Natural killer cell treated with Interleukin-12 subunit alpha and Interleukin-12 subunit beta and Interleukin-15 and Interleukin-18, amount 100 ng/mL, for 72 hours (primary cell): ENCODE results near the gene PMM1. TPM values are rescaled to one million over a fixed set of nuclear protein-coding genes. Genes with fewer than 3 reads are reported as not detected.

Experiments
- ATAC-seq, 2 donors: fragments of 150-1000 bp; cut with Tn5 transposase in 1 of 2; sonication (Bioruptor Pico), chemical (Tn5 transposase) in 1 of 2; 2 replicates each; pipeline ENCODE4 v1.10.0; 2021
- DNase-seq: peaks from one replicate; pipeline ENCODE4 v3.0.0; 2022; ENCODE audit warnings: low spot score
- H3K27ac Mint-ChIP-seq, 2 donors: 1 replicate in 1 of 2; 2 replicates in 1 of 2; pipeline ENCODE4 v1.8.0; 2022; ENCODE audit warnings: mixed read lengths in 2 of 2, mild to moderate bottlenecking in 1 of 2, moderate library complexity in 1 of 2
- H3K27me3 Mint-ChIP-seq, 2 donors: 1 replicate in 1 of 2; 2 replicates in 1 of 2; pipeline ENCODE4 v1.8.0; 2022; ENCODE audit warnings: mixed read lengths in 2 of 2
- H3K36me3 Mint-ChIP-seq: one replicate; pipeline ENCODE4 v1.8.0; 2022; ENCODE audit warnings: mixed read lengths
- H3K4me1 Mint-ChIP-seq, 2 donors: 1 replicate in 1 of 2; 2 replicates in 1 of 2; pipeline ENCODE4 v1.8.0; 2022; ENCODE audit warnings: low read depth in 2 of 2, mixed read lengths in 2 of 2, mild to moderate bottlenecking in 1 of 2
- H3K4me3 Mint-ChIP-seq: one replicate; pipeline ENCODE4 v1.8.0; 2022; ENCODE audit warnings: mixed read lengths
- H3K9me3 Mint-ChIP-seq: 2 replicates; pipeline ENCODE4 v1.8.0; 2022; ENCODE audit warnings: mixed read lengths
- total RNA-seq, 2 donors: library from RNA; stranded (reverse); gene quantifications; one replicate each; pipeline ENCODE4 v1.2.3, GENCODE V29; 2022

Gene PMM1
- total RNA-seq, 2 donors from 2014 or later: 33.3 to 50.3 TPM

DNA sequence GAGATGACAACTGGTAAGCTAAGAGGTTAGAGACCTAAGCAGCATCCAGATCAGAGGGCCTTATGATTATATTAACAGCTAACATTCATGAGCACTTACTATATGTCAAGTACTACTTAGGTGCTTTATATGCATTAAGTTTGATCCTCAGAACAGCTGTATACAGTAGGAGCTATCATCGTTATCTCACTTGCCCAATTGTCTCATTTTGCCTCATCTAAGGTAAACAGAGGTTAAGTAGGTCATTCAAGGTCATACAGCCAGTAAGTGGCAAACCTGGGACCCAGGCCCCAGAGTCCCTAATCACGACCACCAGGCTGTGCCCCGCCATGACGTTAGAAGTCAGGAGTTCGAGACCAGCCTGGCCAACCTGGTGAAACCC lies 40.8 kb downstream of the PMM1 start:
- Mint-ChIP-seq H3K27ac (no peak overlapping the region), H3K4me3 (no peak overlapping the region), H3K4me1 (peaks cover 11 to 12% of the 10 kb centered on the region in 2 donors), H3K9me3 (no peaks in the 10 kb centered on the region), H3K36me3 (no peaks in the 10 kb centered on the region), H3K27me3 (peaks cover 0 to 4% of the 10 kb centered on the region in 2 donors)
- ATAC-seq: no peak
- DNase-seq: no peak

DNA sequence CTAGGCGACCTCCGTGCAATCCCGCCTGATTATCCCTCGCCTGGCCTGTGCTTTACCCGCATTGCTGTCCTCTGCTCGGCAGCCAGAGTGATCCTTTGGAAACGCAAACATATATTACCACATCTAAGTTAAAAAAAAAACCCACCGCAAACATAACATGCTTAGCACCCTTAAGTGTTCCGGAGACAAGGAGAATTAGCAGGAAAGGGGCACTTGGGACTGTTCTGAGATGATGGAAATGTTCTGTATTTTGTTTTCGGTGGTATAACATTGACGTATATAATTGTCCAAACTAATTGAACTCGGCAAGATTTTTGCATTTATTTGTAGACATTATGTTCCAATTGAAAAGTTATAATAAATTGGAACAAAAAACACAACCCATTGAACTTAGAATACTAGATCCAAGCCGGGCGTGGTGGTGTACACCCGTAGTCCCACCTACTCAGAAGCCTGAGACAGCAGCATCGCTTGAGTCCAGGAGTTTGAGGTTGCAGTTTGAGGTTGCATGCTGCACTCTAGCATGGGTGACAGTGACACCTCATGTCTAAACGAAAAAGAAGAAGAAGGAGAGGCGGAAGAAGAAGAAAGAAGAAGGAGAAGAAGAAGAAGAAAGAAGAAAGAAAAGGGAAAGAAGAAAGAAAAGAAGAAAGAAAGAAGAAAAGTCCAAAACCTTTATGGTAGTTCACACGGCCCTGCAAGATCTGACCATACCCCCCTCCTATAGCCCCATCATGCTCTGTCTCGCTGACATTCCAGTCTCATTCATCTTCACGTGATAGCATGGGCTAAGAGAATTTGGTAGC lies 44.8 kb downstream of the PMM1 start:
- Mint-ChIP-seq H3K36me3 (no peaks in the 10 kb centered on the region), H3K27ac (peak overlapping the region; percentile 73 to 96)

DNA sequence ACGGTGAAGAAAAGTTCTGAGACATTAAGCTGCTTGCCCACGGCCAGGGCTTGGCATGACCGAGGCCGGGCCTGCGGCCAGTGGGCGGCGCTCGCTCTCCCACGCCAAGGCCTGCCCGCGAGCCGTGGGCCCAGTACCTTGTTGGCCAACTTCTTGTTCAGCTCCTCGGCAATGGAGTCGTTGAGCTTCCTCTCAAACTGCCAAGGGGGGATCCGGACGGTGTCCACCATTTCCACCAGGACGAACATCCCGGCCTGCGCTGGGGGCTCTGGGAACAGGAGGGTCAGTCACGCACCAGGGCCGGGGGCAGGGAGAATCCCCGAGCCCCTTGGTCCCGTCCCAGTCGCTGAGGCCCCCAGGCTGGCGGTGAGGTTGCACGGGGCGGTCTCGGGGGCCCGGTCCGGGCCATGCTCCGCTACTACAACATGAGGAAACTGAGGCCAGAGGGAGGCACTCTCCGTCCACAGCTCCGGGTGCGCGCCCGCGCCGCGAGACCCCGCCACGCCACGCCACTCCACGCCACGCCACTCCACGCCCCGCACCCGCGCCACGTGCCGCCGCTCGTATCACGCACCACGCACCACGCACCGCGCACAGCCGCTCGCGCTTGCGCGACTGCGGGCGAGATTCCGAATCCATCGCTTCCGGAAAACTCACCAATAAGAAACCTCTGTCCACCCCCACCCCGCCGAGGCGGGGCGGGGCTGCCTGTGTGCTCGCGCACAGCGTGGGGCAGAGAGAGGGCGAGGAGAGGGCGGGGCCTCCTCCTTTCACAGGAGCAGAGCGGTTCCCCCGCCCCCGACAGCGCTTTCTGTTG lies 45.6 kb downstream of the PMM1 start, which contains the start of gene POLR3H:
Gene POLR3H (minus strand): TSS at position 617 of the 817 bp plus-strand sequence. CDS start 369 bp downstream, at position 248.
- ATAC-seq (peak; percentile 99 to 100), DNase-seq (peak; percentile 99)
- Mint-ChIP-seq H3K27me3 (no peaks in the 10 kb centered on the region), H3K9me3 (no peaks in the 10 kb centered on the region), H3K4me3 (peak within 1 kb of the TSS; percentile 99), H3K4me1 (peaks cover 29 to 33% of the 10 kb centered on the region in 2 donors), H3K27ac (peak within 1 kb of the TSS; percentile 79 to 96), H3K36me3 (no peaks in the 10 kb centered on the region)

More for the DNA sequence above, 44.8 kb downstream of the PMM1 start:
- Mint-ChIP-seq H3K9me3 (no peaks in the 10 kb centered on the region), H3K4me3 (peak overlapping the region; percentile 99), H3K4me1 (peaks cover 29% of the 10 kb centered on the region in 2 donors), H3K27me3 (no peaks in the 10 kb centered on the region)
- ATAC-seq (no peak), DNase-seq (no peak)

DNA sequence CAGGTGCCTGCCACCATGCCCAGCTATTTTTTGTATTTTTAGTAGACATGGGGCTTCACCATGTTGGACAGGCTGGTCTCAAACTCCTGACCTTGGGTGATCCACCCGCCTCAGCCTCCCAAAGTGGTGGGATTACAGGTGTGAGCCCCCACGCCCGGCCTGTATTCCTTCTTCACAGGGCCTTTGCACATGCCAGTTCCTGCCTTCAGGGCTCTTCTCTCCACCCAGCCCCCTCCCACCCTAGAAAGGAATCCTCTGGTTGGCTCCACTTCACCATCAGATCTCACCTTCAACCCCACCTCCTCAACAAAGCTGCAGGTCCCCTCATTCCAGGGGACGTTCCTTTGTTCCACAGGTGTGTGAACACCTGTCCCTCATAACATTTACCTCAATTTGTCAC lies 47.4 kb downstream of the PMM1 start:
- Mint-ChIP-seq H3K9me3 (no peaks in the 10 kb centered on the region), H3K4me1 (peaks cover 29 to 33% of the 10 kb centered on the region in 2 donors), H3K27me3 (no peaks in the 10 kb centered on the region), H3K4me3 (peak overlapping the region; percentile 99), H3K27ac (peak overlapping the region; percentile 79 to 96), H3K36me3 (no peaks in the 10 kb centered on the region)
- DNase-seq (no peak), ATAC-seq (no peak)

DNA sequence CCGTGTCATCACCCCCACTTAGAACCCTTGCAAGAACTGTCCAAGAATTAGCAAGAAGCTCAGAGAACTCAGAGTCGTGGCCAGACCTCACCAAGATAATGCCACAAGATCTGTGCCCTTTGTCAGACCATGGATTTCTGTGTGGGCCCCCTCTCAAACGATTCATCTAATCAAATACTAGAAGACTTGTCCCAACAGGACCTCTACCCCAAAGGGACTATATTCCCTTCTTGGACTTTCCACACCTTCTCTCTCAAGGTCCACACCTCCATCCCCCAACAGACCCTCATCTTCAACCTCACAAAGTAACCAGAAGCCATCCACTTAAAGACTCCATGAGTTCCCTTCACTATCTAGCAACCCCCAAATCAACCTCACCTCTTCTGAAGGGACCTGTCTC lies 48.2 kb downstream of the PMM1 start:
- no peak for ATAC-seq
- Mint-ChIP-seq H3K4me3 (peak overlapping the region; percentile 48), H3K4me1 (peaks cover 29 to 33% of the 10 kb centered on the region in 2 donors), H3K36me3 (no peaks in the 10 kb centered on the region), H3K9me3 (no peaks in the 10 kb centered on the region), H3K27me3 (no peaks in the 10 kb centered on the region), H3K27ac (peak overlapping the region; percentile 8 to 38)
- no peak for DNase-seq

DNA sequence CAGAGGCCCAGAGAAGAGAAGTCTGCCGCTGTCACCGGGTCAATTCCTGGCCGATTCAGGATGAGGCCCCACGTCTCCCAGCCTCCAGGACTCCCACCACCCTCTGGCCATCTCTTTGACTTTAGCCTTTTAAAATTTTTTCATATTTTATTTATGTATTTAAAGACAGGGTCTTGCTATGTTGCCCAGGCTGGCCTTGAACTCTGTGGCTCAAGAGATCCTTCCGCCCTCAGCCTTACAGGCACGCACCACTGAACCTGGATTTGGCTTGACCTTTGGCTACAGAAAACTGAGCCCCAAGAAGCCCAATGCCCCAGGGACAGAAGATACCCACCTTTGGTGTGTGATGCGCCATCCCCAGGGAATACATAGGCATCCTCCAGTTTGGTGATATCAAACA lies 49.3 kb downstream of the PMM1 start:
- Mint-ChIP-seq H3K9me3 (no peaks in the 10 kb centered on the region), H3K4me3 (no peak overlapping the region), H3K27me3 (no peaks in the 10 kb centered on the region), H3K27ac (no peak overlapping the region), H3K4me1 (peaks cover 29 to 33% of the 10 kb centered on the region in 2 donors), H3K36me3 (no peaks in the 10 kb centered on the region)
- DNase-seq: no peak
- ATAC-seq: no peak

DNA sequence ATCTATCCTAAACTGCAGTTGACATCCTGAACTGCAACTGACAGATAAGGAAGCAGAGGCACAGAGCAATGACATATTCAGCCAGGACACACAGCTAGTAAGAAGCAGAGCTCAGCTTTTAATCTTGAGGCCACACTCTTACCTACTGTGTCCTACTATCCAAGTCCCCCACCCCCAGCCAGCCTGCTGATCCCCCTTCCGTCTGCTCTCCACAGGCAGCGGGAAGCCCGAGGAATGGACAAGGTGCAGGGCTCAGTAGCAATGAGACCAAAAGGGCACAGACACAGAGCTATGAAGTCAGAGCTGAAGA lies 49.7 kb downstream of the PMM1 start:
- no peaks in the 10 kb centered on the region for H3K36me3 Mint-ChIP-seq
- DNase-seq: no peak
- H3K27ac Mint-ChIP-seq: no peak overlapping the region
- H3K27me3 Mint-ChIP-seq: no peaks in the 10 kb centered on the region
- peaks cover 25 to 31% of the 10 kb centered on the region in 2 donors for H3K4me1 Mint-ChIP-seq
- no peak overlapping the region for H3K4me3 Mint-ChIP-seq
- ATAC-seq: no peak
- no peaks in the 10 kb centered on the region for H3K9me3 Mint-ChIP-seq

DNA sequence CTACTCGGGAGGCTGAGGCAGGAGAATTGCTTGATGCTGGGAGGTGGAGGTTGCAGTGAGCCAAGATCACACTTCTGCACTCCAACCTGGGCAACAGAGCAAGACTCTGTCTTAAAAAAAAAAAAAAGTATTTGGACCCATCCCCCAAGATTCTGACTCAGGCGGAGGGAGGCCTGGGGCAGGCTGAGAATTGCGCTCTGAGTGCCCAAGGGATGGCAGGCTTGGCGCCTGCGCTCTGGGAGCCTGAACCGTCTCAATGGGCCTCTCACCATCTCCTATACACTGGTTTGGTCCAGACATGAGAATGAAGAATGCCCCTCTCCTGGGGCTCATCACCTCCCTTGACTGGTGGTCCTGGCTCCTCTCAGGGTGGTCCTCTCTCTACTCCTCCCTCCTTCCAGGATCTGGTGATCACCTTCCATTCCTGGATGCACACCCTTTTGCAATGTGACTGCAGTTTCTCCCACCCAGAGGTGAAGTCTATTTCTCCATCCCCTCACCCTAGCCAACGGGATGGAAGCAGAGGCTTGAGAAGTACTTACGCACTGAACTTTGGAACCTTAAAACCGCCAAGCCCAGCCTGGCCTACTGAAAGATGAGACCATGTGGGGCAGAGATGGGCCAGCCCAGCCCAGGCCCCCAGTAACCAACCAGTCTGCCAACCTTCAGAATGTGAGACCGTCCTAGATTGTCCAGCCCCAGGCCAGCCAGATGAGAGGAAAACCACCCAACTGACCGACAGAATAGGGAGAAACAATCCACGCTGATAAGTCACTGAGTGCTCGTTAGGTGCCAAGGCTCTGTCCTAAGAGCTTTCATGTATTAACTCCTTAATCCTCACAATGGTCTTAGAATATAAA lies 50.3 kb downstream of the PMM1 start:
- no peak for ATAC-seq
- Mint-ChIP-seq H3K4me3 (no peak overlapping the region), H3K9me3 (no peaks in the 10 kb centered on the region), H3K36me3 (no peaks in the 10 kb centered on the region), H3K27me3 (no peaks in the 10 kb centered on the region), H3K27ac (no peak overlapping the region), H3K4me1 (peaks cover 19 to 26% of the 10 kb centered on the region in 2 donors)
- DNase-seq: no peak

DNA sequence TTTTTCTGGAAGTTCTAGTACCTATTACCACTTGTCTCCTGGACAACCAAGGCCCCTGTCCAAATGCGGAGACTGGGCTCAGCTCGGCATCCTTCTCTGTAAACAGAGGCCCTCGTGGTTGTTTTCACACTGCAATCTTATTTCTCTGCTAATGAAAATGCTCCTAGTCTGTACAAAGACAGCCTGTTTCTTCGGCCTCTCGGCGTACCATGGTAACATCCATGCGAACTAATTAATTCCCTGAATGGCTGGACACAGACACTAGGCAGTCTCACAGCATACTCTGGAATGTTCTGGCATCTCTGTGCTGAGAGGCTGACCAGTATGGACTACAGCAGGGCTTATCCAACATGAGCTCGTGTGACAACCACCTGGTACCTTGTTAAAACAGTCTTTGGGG lies 51.1 kb downstream of the PMM1 start:
- no peaks in the 10 kb centered on the region for H3K9me3 Mint-ChIP-seq
- H3K27me3 Mint-ChIP-seq: no peaks in the 10 kb centered on the region
- peaks cover 17 to 24% of the 10 kb centered on the region in 2 donors for H3K4me1 Mint-ChIP-seq
- DNase-seq (no peak), ATAC-seq (no peak)
- no peak overlapping the region for H3K4me3 Mint-ChIP-seq
- no peak overlapping the region for H3K27ac Mint-ChIP-seq
- H3K36me3 Mint-ChIP-seq: no peaks in the 10 kb centered on the region

DNA sequence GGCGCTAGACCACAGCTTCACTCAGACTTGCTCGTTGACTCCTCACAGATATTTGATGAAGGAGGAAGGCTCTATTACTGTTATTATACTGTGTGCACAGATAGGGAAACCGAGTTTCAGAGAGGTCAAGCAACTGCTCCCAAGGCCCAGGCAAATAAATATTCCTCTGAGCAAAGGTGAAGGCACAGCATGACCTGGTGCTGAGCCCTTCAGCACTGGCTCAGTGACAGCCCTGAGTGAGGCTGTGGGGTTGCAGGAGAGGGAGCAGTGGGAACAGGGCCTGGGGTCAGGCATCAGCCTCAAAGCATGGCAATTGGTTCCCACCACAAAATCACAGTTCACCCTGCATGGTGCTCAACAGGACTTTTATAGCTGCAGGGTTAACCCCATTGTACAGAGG lies 52.4 kb downstream of the PMM1 start:
- ATAC-seq (no peak), DNase-seq (no peak)
- Mint-ChIP-seq H3K9me3 (no peaks in the 10 kb centered on the region), H3K4me1 (peaks cover 11 to 17% of the 10 kb centered on the region in 2 donors), H3K27ac (no peak overlapping the region), H3K36me3 (no peaks in the 10 kb centered on the region), H3K4me3 (no peak overlapping the region), H3K27me3 (no peaks in the 10 kb centered on the region)

DNA sequence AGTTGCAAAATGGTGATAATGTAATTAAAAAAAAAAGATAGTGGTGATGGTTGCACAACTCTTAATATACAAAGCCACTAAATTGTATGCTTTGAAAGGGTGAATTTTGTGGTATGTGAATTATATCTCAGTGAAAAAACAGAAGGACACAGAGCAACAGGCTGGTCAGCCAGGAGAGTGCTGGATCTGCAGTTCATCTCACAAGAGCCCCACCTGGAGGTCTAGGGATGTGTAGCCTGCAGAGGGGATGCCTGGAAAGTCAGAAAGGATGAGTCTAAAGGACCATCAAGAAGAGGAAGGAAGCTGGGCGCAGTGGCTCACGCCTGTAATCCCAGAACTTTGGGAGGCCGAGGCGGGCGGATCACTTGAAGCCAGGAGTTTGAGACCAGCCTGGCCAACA lies 54.4 kb downstream of the PMM1 start:
- no peak overlapping the region for H3K27ac Mint-ChIP-seq
- H3K36me3 Mint-ChIP-seq: no peaks in the 10 kb centered on the region
- ATAC-seq: no peak
- H3K4me1 Mint-ChIP-seq: peaks cover 4 to 11% of the 10 kb centered on the region in 2 donors
- no peak for DNase-seq
- no peaks in the 10 kb centered on the region for H3K9me3 Mint-ChIP-seq
- H3K27me3 Mint-ChIP-seq: no peaks in the 10 kb centered on the region
- no peak overlapping the region for H3K4me3 Mint-ChIP-seq

DNA sequence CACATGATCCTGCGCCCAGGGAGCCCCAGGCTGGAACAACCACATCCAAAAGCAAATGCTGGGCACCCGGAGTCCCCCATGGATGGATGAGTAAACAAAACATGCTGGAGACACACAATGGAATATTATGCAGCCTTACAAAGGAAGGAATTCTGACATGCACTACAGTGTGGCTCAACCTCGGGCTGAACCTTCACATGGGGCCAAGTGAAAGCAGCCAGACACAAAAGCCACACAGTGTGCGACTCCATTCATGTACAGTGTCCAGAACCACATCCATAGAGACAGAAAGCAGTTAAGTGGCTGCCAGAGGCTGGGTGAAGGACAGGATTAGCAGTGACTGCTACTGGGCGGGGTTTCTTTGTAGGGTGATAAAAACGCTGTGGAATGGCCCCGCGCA lies 55.4 kb downstream of the PMM1 start:
- Mint-ChIP-seq H3K36me3 (no peaks in the 10 kb centered on the region), H3K27me3 (no peaks in the 10 kb centered on the region), H3K27ac (no peak overlapping the region), H3K4me1 (peaks cover 4 to 5% of the 10 kb centered on the region in 2 donors), H3K9me3 (no peaks in the 10 kb centered on the region), H3K4me3 (no peak overlapping the region)
- DNase-seq: no peak
- no peak for ATAC-seq

DNA sequence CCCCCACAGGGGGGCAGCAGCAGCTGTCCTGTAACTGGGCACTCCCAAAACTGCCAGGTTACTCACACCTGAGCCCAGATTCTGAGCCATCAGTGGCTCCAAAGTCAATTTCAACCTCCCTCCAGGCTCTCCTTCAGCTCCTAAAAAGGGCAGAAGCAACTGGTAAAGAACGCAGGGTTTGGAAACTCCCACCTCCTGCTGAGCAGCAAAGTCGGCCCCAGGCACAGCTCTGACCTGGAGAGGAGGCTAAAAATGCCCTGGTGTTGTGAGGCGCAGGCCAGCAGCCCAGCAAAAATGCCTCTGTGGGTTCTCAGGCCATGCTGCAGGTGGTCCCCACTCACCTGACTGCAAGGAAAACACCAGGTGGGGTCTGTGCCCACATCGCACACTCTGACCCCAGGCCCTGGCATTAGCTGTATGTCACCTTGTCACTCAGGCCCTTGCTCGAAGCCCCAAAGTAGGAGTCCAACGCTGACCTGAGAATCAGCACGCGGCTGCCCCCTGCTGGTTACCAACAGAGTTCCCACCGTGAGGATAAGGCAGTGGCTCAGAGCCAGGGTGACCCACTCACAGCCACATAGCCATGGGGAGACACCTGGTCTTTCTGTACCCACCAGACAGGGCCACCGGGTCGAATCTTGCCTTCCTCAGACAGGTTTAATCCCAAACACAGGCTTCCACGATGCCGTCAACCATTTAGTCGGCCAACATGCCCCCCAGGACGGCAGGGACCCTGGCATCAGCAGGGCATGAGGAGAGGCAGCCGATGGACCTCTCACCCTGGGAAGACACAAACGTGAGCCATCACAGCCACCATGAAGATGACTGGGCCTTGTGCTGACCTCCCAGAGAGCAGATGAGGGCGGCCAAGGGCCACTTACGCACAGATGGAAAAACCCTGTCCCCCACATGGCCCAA lies 56.5 kb downstream of the PMM1 start:
- peaks cover 6% of the 10 kb centered on the region for H3K36me3 Mint-ChIP-seq

More for the DNA sequence above, 56.5 kb downstream of the PMM1 start:
- peaks cover 4 to 5% of the 10 kb centered on the region in 2 donors for H3K4me1 Mint-ChIP-seq
- H3K27me3 Mint-ChIP-seq: no peaks in the 10 kb centered on the region
- DNase-seq (peak; percentile 78), ATAC-seq (peak; percentile 67 to 72)
- no peak overlapping the region for H3K27ac Mint-ChIP-seq
- H3K4me3 Mint-ChIP-seq: no peak overlapping the region
- H3K9me3 Mint-ChIP-seq: no peaks in the 10 kb centered on the region
